GM12873 (cell line): ENCODE data around the gene ITGAE.

ENCODE experiments used
- TF ChIP-seq, protein P1 (sequence below): IDR thresholded peaks from 2 replicates; pipeline ENCODE4 v1.5.1; 2012; ENCODE audit warnings: low read depth, mild to moderate bottlenecking, moderate library complexity, low read length, control low read depth; ENCODE audit not compliant: insufficient read depth; ENCODE audit errors: missing control alignments

The ITGAE gene

DNA sequence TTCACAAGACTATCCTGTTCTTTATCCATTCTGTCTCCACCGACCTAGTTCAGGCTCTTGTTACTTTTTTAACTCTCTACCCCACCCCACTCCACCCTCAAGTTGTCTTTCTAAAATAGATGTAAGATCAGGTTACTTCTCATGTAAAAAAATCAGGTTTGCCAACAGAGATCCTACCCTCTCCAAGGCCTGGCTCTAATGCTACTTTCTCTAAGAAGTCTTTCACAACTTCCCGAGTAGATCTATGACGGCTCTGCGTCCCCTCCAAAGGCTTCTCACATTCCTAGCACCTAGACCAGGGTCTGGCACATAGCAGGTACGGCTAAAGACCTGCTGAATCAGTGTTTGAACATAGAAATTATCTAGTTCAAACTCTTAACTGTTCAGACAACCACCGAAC lies 14.1 kb upstream of the ITGAE start:
- TF ChIP-seq, protein P1, sequence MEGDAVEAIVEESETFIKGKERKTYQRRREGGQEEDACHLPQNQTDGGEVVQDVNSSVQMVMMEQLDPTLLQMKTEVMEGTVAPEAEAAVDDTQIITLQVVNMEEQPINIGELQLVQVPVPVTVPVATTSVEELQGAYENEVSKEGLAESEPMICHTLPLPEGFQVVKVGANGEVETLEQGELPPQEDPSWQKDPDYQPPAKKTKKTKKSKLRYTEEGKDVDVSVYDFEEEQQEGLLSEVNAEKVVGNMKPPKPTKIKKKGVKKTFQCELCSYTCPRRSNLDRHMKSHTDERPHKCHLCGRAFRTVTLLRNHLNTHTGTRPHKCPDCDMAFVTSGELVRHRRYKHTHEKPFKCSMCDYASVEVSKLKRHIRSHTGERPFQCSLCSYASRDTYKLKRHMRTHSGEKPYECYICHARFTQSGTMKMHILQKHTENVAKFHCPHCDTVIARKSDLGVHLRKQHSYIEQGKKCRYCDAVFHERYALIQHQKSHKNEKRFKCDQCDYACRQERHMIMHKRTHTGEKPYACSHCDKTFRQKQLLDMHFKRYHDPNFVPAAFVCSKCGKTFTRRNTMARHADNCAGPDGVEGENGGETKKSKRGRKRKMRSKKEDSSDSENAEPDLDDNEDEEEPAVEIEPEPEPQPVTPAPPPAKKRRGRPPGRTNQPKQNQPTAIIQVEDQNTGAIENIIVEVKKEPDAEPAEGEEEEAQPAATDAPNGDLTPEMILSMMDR: no peak

DNA sequence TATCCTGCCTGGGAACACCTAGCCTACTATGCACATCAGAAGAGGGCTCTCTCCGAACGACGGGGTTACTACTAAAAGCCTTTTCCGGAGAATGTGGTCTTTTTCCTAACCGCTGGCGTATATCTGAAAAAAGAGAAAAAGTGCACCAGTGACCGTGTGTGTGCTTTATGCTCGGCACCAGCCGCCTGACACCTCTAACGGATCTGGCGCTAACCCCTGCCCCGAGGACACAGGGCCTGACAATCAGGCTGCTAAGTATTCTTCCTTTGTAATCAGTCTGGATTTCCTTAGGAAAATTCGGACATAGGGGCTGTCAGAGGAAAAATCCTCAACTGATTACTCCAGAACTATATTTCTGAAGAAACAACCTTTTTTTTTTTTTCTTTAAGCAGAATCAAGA lies 13.4 kb upstream of the ITGAE start:
- TF ChIP-seq, protein P1: no peak

DNA sequence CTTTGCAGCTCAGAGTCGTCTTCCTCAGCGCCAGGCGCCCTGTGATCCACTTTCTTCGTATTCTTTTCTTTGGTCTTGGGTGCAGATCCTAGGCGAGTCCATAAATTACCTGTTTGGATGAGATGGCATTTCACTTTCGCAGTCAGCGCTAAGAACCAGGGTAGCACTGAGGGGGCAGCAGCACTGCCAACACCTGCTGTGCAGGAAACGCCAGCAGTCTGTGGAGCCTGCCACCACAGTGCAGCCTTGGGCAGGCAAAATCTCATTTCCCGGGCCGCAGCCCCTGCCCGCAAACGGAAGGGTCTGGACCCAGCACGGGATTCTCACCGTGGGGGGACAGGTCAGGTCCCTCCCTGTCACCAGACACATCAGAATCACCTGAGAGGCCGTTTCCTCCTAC lies 12.2 kb upstream of the ITGAE start:
- TF ChIP-seq, protein P1: no peak

DNA sequence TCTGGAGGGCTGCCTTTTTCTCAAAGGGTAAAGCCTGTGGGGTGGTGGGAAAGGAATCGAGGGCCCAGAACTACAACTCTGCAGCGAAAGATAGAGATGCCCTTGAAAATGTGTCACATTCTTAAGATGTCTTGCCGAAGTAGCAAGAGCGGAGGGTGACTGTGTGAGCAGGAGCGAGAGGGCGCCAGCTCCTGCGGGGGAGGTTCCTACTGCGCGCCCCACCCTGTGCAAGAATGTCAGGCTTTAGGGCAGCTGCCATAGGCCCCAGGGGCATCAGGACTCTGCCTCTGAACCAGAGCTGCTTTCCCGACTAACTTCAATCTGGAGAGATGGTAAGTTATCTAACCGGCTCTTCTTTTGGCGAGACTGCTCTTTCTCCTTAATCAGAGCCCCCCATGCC lies 11.8 kb upstream of the ITGAE start:
- TF ChIP-seq, protein P1: no peak

DNA sequence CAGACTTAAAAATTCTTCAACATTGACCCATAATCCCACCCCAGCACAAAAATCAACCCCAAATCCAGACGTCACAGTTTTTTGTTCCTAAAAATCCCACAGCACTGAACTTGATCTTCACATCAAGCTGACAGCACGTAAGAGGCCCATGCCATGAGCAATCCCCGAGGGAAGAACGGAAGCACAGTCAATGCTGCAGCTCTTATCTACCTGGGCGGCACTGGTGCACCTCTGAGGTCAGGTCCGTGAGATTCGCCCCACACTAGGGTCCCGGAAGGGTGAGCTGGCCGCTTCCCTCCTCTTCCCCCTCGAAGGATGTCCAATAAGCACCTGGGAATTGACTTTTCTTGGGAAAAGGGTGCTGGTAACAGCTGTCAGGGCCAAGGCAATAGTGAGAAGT lies 11.3 kb upstream of the ITGAE start:
- TF ChIP-seq, protein P1: no peak

DNA sequence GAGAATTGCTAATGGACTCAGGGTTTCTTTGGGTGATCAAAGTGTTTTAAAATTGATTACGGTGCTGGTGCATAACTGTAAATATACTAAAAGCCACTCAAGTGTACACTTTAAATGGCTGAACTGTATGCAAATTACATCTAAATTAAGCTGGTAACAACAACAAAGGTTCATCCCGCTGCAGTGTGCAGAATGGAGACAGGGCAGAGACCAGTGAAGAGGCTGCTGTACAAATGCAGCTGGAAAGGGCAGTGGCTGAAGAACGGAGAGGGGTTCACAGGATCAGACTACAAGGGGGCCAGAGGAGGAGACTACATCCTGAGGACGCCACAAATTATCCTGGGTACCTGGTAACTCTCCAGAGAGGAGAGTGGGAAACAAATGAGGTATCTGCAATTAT lies 9.0 kb upstream of the ITGAE start:
- TF ChIP-seq, protein P1: no peak

DNA sequence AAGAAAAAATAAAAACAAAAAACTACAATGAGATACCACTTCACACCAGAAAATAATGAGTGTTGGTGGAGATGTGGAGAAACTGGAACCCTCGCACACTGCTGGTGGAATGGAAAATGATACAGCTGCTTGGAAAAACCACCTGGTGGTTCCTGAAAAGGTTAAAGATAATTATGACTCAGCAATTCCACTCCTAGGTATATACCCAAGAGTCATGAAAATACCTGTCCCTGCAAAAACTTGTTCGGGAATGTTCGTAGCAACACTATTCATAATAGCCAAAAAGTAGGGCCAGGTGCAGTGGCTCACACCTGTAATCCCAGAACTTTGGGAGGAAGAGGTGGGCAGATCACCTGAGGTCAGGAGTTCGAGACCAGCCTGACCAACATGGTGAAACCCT lies 8.1 kb upstream of the ITGAE start:
- TF ChIP-seq, protein P1: no peak
